GM12891 (cell line): ENCODE measurements around the gene RIPK3.

Source experiments
- PAX5 ChIP-seq: IDR thresholded peaks from 2 replicates; pipeline ENCODE4 v1.6.1; 2011; ENCODE audit warnings: low read length, moderate library complexity, mild to moderate bottlenecking; ENCODE audit not compliant: insufficient read depth, severe bottlenecking
- POLR2A ChIP-seq: IDR thresholded peaks from 2 replicates; pipeline ENCODE4 v1.6.1; 2011; ENCODE audit warnings: low read depth, low read length, control low read depth
- POLR2AphosphoS5 ChIP-seq: IDR thresholded peaks from 2 replicates; pipeline ENCODE4 v1.6.1; 2011; ENCODE audit warnings: low read depth, low read length, control low read depth
- SPI1 ChIP-seq: IDR thresholded peaks from 2 replicates; pipeline ENCODE4 v1.6.1; 2011; ENCODE audit warnings: low read depth, low read length, control low read depth
- TAF1 ChIP-seq: IDR thresholded peaks from 2 replicates; pipeline ENCODE4 v1.6.1; 2011; ENCODE audit warnings: low read depth, low read length, control low read depth

GRCh38 chr14:24317141-24317928 is 22.5 kb downstream of the RIPK3 start:
- TF ChIP-seq POLR2AphosphoS5 (no peak), SPI1 (no peak), POLR2A (no peak), PAX5 (no peak), TAF1 (no peak)
